Neural progenitor cell (in vitro differentiated cells): ENCODE measurements around the gene CCNE1. TPM values are rescaled to one million over a fixed set of nuclear protein-coding genes. Genes with fewer than 3 reads are reported as not detected.
A peak's percentile ranks its signal among the peaks of the same experiment; 100 is the strongest.

Experiments used
- DNase-seq: peaks from one replicate; pipeline ENCODE4 v3.0.0-alpha.2; 2016; ENCODE audit warnings: low spot score
- H2AFZ ChIP-seq: fragments of 200-600 bp; sonication (generic); replicated peaks from 2 replicates; pipeline ENCODE4 v1.6.1; 2016; ENCODE audit warnings: antibody characterized with exemption
- H3F3A ChIP-seq: fragments of 200-600 bp; sonication (generic); 2 replicates; pipeline ENCODE4 v1.6.1; 2016; ENCODE audit warnings: antibody characterized with exemption, low read depth
- H3K27ac ChIP-seq: fragments of 200-600 bp; sonication (generic); 2 replicates; pipeline ENCODE4 v1.5.1; 2016; ENCODE audit warnings: mild to moderate bottlenecking
- H3K27me3 ChIP-seq: fragments of 200-600 bp; sonication (generic); 2 replicates; pipeline ENCODE4 v1.6.1; 2016; ENCODE audit warnings: mild to moderate bottlenecking, moderate library complexity
- H3K36me3 ChIP-seq: fragments of 200-600 bp; sonication (generic); 2 replicates; pipeline ENCODE4 v1.5.1; 2016
- H3K4me1 ChIP-seq: fragments of 200-600 bp; sonication (generic); 2 replicates; pipeline ENCODE4 v1.6.1; 2016; ENCODE audit warnings: mixed run types
- H3K4me2 ChIP-seq: fragments of 200-600 bp; sonication (generic); 2 replicates; pipeline ENCODE4 v1.6.1; 2016
- H3K4me3 ChIP-seq: fragments of 200-600 bp; sonication (generic); 2 replicates; pipeline ENCODE4 v1.5.1; 2016
- H3K79me2 ChIP-seq: fragments of 200-600 bp; sonication (generic); 2 replicates; pipeline ENCODE4 v1.6.1; 2016; ENCODE audit warnings: low read depth
- H3K9ac ChIP-seq: fragments of 200-600 bp; sonication (generic); 2 replicates; pipeline ENCODE4 v1.6.1; 2016
- H3K9me3 ChIP-seq: fragments of 200-600 bp; sonication (generic); 2 replicates; pipeline ENCODE4 v1.5.1; 2016; ENCODE audit warnings: low read depth
- H4K20me1 ChIP-seq: fragments of 200-600 bp; sonication (generic); 2 replicates; pipeline ENCODE4 v1.6.1; 2016; ENCODE audit warnings: low read depth
- H3K27ac Mint-ChIP-seq: 3 replicates; pipeline ENCODE4 v1.8.0; 2021; ENCODE audit warnings: mixed read lengths
- H3K27me3 Mint-ChIP-seq: 2 replicates; pipeline ENCODE4 v1.8.0; 2022; ENCODE audit warnings: low read depth, mild to moderate bottlenecking, inconsistent platforms, moderate library complexity, mixed read lengths; ENCODE audit not compliant: insufficient read depth
- H3K36me3 Mint-ChIP-seq: 3 replicates; pipeline ENCODE4 v1.8.0; 2021; ENCODE audit warnings: mixed read lengths
- H3K4me1 Mint-ChIP-seq: 3 replicates; pipeline ENCODE4 v1.8.0; 2021; ENCODE audit warnings: mixed read lengths
- H3K4me3 Mint-ChIP-seq: 3 replicates; pipeline ENCODE4 v1.8.0; 2021; ENCODE audit warnings: mild to moderate bottlenecking, moderate library complexity, mixed read lengths
- H3K9me3 Mint-ChIP-seq: 3 replicates; pipeline ENCODE4 v1.8.0; 2020; ENCODE audit warnings: mixed read lengths
- CTCF ChIP-seq: fragments of 200-600 bp; sonication (generic); IDR thresholded peaks from 2 replicates; pipeline ENCODE4 v1.5.1; 2017; ENCODE audit warnings: antibody characterized with exemption, mild to moderate bottlenecking
- EZH2 ChIP-seq: fragments of 200-600 bp; sonication (generic); IDR thresholded peaks from 2 replicates; pipeline ENCODE4 v1.6.1; 2017; ENCODE audit warnings: antibody characterized with exemption, mild to moderate bottlenecking, moderate library complexity
- EZH2phosphoT487 ChIP-seq: fragments of 200-600 bp; sonication (generic); IDR thresholded peaks from 2 replicates; pipeline ENCODE4 v1.6.1; 2017; ENCODE audit warnings: antibody characterized with exemption
- total RNA-seq: library from RNA; depleted of rRNA; stranded (reverse); fragments of >200 nt; gene quantifications from 2 replicates; pipeline ENCODE4 v1.2.3, GENCODE V29; 2015; ENCODE audit warnings: low replicate concordance

Gene CCNE1
- total RNA-seq, 1 donor from 2014 or later, result 31.4 TPM

GRCh38 chr19:29843180-29844051 lies 31.6 kb downstream of the CCNE1 start:
- Histone ChIP-seq H2AFZ (no peak overlapping the region), H3K4me1 (peaks cover 9% of the 10 kb centered on the region), H3K9ac (no peak overlapping the region), H3K4me2 (peak overlapping the region; percentile 59), H4K20me1 (peaks cover 6% of the 10 kb centered on the region), H3K27ac (no peak overlapping the region), H3K79me2 (no peaks in the 10 kb centered on the region), H3K4me3 (peak overlapping the region; percentile 71), H3K9me3 (no peaks in the 10 kb centered on the region), H3K27me3 (peaks cover 31% of the 10 kb centered on the region), H3F3A (peaks cover 23% of the 10 kb centered on the region), H3K36me3 (no peaks in the 10 kb centered on the region)
- H3K36me3 Mint-ChIP-seq, result no peaks in the 10 kb centered on the region
- peak; percentile 66 for DNase-seq
- TF ChIP-seq EZH2 (peak; percentile 63), EZH2phosphoT487 (no peak), CTCF (no peak)
- H3K4me1 Mint-ChIP-seq, result peaks cover 25% of the 10 kb centered on the region
- H3K27me3 Mint-ChIP-seq, result peaks cover 22% of the 10 kb centered on the region
- no peaks in the 10 kb centered on the region for H3K9me3 Mint-ChIP-seq
- H3K4me3 Mint-ChIP-seq, result peak overlapping the region; percentile 84
- H3K27ac Mint-ChIP-seq, result no peak overlapping the region

GRCh38 chr19:29844891-29845573 lies 33.2 kb downstream of the CCNE1 start:
- Mint-ChIP-seq H3K36me3 (no peaks in the 10 kb centered on the region), H3K27ac (no peak overlapping the region), H3K9me3 (no peaks in the 10 kb centered on the region), H3K4me3 (peak overlapping the region; percentile 92), H3K4me1 (peaks cover 25% of the 10 kb centered on the region), H3K27me3 (peaks cover 24% of the 10 kb centered on the region)
- Histone ChIP-seq H3K4me1 (peaks cover 9% of the 10 kb centered on the region), H3K4me2 (peak overlapping the region; percentile 99), H3K79me2 (no peaks in the 10 kb centered on the region), H3K9ac (no peak overlapping the region), H3F3A (peaks cover 23% of the 10 kb centered on the region), H3K27me3 (peaks cover 42% of the 10 kb centered on the region), H3K9me3 (no peaks in the 10 kb centered on the region), H3K36me3 (no peaks in the 10 kb centered on the region), H3K27ac (peak overlapping the region; percentile 12), H2AFZ (peak overlapping the region; percentile 91), H4K20me1 (peaks cover 6% of the 10 kb centered on the region), H3K4me3 (peak overlapping the region; percentile 71)
- peak; percentile 96 for DNase-seq
- no peak for TF ChIP-seq EZH2phosphoT487
- TF ChIP-seq EZH2, result no peak
- peak; percentile 16 for TF ChIP-seq CTCF

- Histone ChIP-seq H3K27me3 (peaks cover 42% of the 10 kb centered on the region), H3K9me3 (no peaks in the 10 kb centered on the region), H3F3A (peaks cover 23% of the 10 kb centered on the region), H3K27ac (peak overlapping the region; percentile 12), H3K9ac (no peak overlapping the region), H3K4me3 (peak overlapping the region; percentile 71), H3K4me2 (peak overlapping the region; percentile 99), H3K79me2 (no peaks in the 10 kb centered on the region), H2AFZ (peak overlapping the region; percentile 91), H3K4me1 (peaks cover 9% of the 10 kb centered on the region), H3K36me3 (no peaks in the 10 kb centered on the region), H4K20me1 (peaks cover 6% of the 10 kb centered on the region)
- peaks cover 21% of the 10 kb centered on the region for H3K4me1 Mint-ChIP-seq
- no peaks in the 10 kb centered on the region for H3K9me3 Mint-ChIP-seq
- H3K27me3 Mint-ChIP-seq, result peaks cover 18% of the 10 kb centered on the region
- H3K36me3 Mint-ChIP-seq, result no peaks in the 10 kb centered on the region
- TF ChIP-seq EZH2 (no peak), EZH2phosphoT487 (no peak), CTCF (no peak)
- peak; percentile 38 for DNase-seq
- H3K27ac Mint-ChIP-seq, result no peak overlapping the region
- H3K4me3 Mint-ChIP-seq, result peak overlapping the region; percentile 92
These were observed 33.9 kb downstream of the CCNE1 start for GRCh38 chr19:29845574-29846176.
